Mammary epithelial cell (primary cell): ENCODE results near the gene STMN3.

ENCODE experiments used
- CTCF ChIP-seq, 2 donors: IDR thresholded peaks in 1 of 2; conservative IDR thresholded peaks in 1 of 2; 2 replicates each; pipeline ENCODE4 v1.5.1; 2011 to 2012; ENCODE audit warnings: inconsistent platforms in 2 of 2, low read length in 2 of 2, mild to moderate bottlenecking in 2 of 2, control low read depth in 1 of 2, low read depth in 1 of 2; ENCODE audit not compliant: insufficient read depth in 1 of 2; ENCODE audit errors: extremely low read depth in 1 of 2
- EZH2 ChIP-seq: IDR thresholded peaks from 2 replicates; pipeline ENCODE4 v1.6.1; 2012; ENCODE audit warnings: low read length, inconsistent platforms, borderline replicate concordance

GRCh38 chr20:63643499-63643898 is 9.7 kb downstream of the STMN3 start:
- TF ChIP-seq EZH2 (no peak), CTCF (conservative IDR thresholded peaks at IDR 0.05 in 1 of 2, IDR thresholded peaks at IDR 0.05 in 1 of 2; ENCODE audit: extremely low read depth in 1 of 2, insufficient read depth in 1 of 2, low read depth in 1 of 2, low read length in 2 of 2) (no peak)
